ENCODE measurements around the gene SYNE3. TPM values are rescaled to one million over a fixed set of nuclear protein-coding genes. Genes with fewer than 3 reads are reported as not detected.

The SYNE3 gene
- polyA plus RNA-seq, 1 donor (not counting 4 experiments of a cell fraction or from before 2014, with no cell fraction given): 1.0 TPM

DNA sequence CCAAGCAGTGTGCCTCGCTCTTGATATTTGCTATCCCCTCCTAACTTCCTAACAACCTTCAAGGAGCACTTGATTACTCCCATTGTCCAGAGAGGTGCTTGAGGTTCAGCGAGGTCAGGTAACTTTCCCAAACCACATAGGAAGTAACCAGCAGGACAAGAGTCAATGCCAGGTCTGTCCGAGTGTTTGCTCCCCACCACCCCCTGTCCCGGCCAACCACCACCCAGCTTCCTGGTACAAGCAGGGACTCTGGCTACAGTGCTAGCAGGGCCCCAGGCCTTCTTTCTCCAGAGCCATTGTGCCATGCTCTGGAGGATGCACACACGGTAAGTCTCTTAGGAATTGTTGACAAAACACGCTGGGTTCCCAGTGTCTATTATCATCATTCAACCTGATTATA lies 49.2 kb downstream of the SYNE3 start:
- peaks cover 0 to 4% of the 10 kb centered on the region in 2 experiments for H3K36me3 ChIP-seq (ENCODE audit: control insufficient read depth in 2 of 2, extremely low read depth in 1 of 2, insufficient read depth in 2 of 2, low read length in 2 of 2)
- TF ChIP-seq EZH2 (IDR thresholded peaks at IDR 0.05; ENCODE audit: low read length): no peak
- TF ChIP-seq, protein P1, sequence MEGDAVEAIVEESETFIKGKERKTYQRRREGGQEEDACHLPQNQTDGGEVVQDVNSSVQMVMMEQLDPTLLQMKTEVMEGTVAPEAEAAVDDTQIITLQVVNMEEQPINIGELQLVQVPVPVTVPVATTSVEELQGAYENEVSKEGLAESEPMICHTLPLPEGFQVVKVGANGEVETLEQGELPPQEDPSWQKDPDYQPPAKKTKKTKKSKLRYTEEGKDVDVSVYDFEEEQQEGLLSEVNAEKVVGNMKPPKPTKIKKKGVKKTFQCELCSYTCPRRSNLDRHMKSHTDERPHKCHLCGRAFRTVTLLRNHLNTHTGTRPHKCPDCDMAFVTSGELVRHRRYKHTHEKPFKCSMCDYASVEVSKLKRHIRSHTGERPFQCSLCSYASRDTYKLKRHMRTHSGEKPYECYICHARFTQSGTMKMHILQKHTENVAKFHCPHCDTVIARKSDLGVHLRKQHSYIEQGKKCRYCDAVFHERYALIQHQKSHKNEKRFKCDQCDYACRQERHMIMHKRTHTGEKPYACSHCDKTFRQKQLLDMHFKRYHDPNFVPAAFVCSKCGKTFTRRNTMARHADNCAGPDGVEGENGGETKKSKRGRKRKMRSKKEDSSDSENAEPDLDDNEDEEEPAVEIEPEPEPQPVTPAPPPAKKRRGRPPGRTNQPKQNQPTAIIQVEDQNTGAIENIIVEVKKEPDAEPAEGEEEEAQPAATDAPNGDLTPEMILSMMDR (optimal IDR thresholded peaks at IDR 0.05 in 1 of 3, IDR thresholded peaks at IDR 0.05 in 1 of 3, conservative IDR thresholded peaks at IDR 0.05 in 1 of 3; ENCODE audit: extremely low read depth in 1 of 3, insufficient read depth in 2 of 3, low read length in 3 of 3): no peak
- H3K79me2 ChIP-seq (ENCODE audit: control insufficient read depth, insufficient read depth, low read length): no peaks in the 10 kb centered on the region
- peaks cover 5% of the 10 kb centered on the region for H4K20me1 ChIP-seq (ENCODE audit: control insufficient read depth, extremely low read depth, insufficient read depth, low read length)
- FAIRE-seq (no peak), DNase-seq (ENCODE audit: low read depth, low spot score) (no peak)
- no peak overlapping the region for H3K4me2 ChIP-seq (ENCODE audit: control insufficient read depth, extremely low read depth, insufficient read depth, low read depth, low read length)
- H3K27me3 ChIP-seq (ENCODE audit: control insufficient read depth, extremely low read depth, insufficient read depth, low read length): no peaks in the 10 kb centered on the region
- no peak overlapping the region for H3K4me3 ChIP-seq (ENCODE audit: control insufficient read depth in 2 of 3, extremely low read depth in 1 of 3, insufficient read depth in 2 of 3, low read depth in 1 of 3, low read length in 3 of 3)
- H3K27ac ChIP-seq (ENCODE audit: control insufficient read depth, insufficient read depth, low read length): no peak overlapping the region
- H3K9ac ChIP-seq (ENCODE audit: control insufficient read depth, extremely low read depth, insufficient read depth, low read length): no peak overlapping the region
- H3K4me1 ChIP-seq (ENCODE audit: control insufficient read depth, extremely low read depth, insufficient read depth, low read length): no peaks in the 10 kb centered on the region
- H2AFZ ChIP-seq (ENCODE audit: control insufficient read depth, low read length): no peak overlapping the region
- dilution Hi-C loops (cut with MboI; ENCODE audit: extremely low pct_ligation_motif_present, low sequenced_read_pairs): no loop called here
- H3K9me1 ChIP-seq (ENCODE audit: control insufficient read depth, extremely low read depth, insufficient read depth, low read length): no peaks in the 10 kb centered on the region
- no peaks in the 10 kb centered on the region for H3K9me3 ChIP-seq (ENCODE audit: control insufficient read depth, low read depth, low read length)

Small RNA genes within 50 kb of the gene (small RNA-seq; reads per million reads assigned to genes)
- gene SCARNA13 (ENCODE audit: insufficient read length in 3 of 3, low read depth in 3 of 3, low replicate concordance in 1 of 3): 4.1 to 10.5 (median 6.0) reads per million in 3 experiments

Other genes starting within 250 kb of the SYNE3 start
- gene CLMN, start 196.7 kb downstream of the SYNE3 start, polyA plus RNA-seq: 2.9 to 7.0 TPM (median 6.1 TPM) in 3 replicates
- gene GLRX5, start 18.4 kb upstream of the SYNE3 start, polyA plus RNA-seq: 28.2 to 60.9 TPM (median 42.7 TPM) in 3 replicates
- gene TCL1B, start 169.8 kb upstream of the SYNE3 start, polyA plus RNA-seq: not detected in 3 replicates
- not detected in 3 replicates for gene TCL1A, start 197.5 kb upstream of the SYNE3 start, polyA plus RNA-seq